NCI-H1436 treated with DMSO at 0.1 percent for 48 hours (cell line): ENCODE results near the gene CDON.

Experiments
- DNase-seq: peaks from one replicate; lab custom pipeline; 2025; lab: John Stamatoyannopoulos, UW

The CDON gene

GRCh38 chr11:125944350-125945010 lies 118.2 kb downstream of the CDON start:
- no peak for DNase-seq

- DNase-seq: no peak
These were observed 118.9 kb downstream of the CDON start for GRCh38 chr11:125943661-125944349.

DNA sequence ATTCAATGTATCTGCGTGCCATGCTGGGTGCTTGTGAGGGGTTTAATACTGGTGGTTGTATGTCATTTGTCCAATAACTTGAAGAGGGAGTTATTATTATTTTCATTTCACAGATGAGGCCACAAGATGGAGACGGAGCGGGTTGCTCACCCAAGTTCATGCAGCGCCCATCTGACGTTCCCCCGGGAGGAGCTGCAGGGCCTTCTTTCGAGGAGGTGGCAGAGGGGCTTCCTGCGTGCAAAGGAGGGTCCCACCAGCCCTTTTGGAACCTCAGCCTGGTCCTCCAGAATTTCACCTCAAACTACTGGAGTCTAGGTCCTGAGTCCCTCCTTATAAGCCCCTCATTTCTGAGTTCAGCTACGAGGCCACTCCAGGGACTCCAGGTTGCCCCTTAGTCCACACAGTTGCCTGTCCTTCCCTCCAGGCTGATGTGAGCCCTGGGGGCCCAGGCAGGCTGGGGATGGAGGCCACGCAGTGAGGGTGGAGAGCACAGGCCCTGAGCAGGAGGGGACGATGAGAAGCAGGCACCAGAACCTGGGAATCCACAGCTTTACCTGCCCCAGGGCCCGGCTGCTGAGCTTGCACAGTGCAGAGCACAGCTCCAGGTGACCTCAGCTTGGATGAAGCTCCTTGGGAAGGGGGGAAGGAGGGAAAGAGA lies 119.8 kb downstream of the CDON start:
- DNase-seq: no peak

- DNase-seq: no peak
These were observed 120.8 kb downstream of the CDON start for GRCh38 chr11:125941619-125942611.

- DNase-seq: no peak
These were observed 121.4 kb downstream of the CDON start for GRCh38 chr11:125941267-125941618.

- DNase-seq: no peak
These were observed 122.5 kb downstream of the CDON start for GRCh38 chr11:125940145-125940544.

DNA sequence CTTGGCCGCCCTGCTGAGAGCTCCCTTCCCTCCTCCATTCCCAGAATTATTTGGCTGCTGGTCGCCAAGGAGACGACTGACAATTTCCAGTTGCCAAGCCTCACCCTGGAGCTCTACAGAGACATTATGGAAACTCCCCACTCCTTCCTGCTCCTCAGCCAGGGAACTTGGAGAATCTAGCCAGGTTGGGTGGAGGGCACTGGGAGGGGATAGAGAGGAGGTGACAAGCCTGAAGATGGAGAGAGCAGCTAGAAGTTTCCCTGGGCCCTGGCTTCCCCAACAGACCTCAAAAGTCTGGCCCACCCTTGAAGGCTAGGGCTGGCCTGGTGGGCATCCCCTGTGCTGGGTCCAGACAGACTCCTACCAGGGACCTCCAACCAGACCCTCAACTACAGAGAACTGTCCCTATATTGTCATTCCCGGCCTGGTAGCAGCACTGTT lies 123.6 kb downstream of the CDON start:
- DNase-seq: no peak

- no peak for DNase-seq
These were observed 124.2 kb downstream of the CDON start for GRCh38 chr11:125938418-125938817.

DNA sequence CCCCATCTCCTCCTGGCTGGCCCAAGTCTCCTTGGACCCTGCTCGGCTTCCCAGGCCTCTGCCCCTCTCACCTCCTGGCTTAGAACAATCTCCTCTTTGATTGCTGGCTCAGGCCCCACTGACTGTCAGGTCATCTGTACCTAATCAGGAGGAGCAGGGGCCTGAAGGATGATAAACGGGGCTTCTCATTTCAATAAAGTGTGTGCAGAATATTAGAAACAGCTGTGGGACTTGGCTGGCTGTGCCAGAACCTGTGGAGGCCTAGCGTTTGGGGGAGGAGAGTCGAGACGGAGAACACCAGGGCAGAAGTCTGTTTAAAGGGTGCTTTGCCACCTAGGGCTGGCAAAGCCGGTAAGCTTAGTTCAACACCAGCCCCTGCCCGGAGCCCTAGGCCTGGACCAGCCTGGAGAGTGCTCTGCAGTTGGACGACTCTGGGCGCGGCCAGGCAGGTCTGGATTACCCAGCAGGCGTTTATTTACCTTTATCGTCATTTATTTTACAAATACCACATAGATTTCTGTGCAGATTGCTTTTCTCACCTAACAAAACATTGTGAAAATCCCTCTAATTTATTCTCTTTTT lies 127.0 kb downstream of the CDON start:
- DNase-seq: no peak

GRCh38 chr11:125935056-125935455 lies 127.6 kb downstream of the CDON start:
- DNase-seq: no peak

DNA sequence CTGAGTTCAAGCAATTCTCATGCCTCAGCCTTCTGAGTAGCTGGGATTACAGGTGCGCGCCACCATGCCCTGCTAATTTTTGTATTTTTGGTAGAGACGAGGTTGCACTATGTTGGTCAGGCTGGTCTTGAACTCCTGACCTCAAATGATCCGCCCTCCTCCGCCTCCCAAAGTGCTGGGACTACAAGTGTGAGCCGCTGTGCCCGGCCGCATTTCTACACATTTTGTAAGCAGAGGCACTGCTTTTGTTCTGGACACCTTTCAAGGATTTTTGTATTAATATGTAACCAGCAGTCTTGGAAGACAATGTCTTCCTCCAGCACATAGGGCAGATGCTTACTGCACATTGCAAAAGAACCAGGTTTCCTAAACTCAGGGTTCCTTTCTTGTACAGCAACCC lies 128.2 kb downstream of the CDON start:
- no peak for DNase-seq

DNA sequence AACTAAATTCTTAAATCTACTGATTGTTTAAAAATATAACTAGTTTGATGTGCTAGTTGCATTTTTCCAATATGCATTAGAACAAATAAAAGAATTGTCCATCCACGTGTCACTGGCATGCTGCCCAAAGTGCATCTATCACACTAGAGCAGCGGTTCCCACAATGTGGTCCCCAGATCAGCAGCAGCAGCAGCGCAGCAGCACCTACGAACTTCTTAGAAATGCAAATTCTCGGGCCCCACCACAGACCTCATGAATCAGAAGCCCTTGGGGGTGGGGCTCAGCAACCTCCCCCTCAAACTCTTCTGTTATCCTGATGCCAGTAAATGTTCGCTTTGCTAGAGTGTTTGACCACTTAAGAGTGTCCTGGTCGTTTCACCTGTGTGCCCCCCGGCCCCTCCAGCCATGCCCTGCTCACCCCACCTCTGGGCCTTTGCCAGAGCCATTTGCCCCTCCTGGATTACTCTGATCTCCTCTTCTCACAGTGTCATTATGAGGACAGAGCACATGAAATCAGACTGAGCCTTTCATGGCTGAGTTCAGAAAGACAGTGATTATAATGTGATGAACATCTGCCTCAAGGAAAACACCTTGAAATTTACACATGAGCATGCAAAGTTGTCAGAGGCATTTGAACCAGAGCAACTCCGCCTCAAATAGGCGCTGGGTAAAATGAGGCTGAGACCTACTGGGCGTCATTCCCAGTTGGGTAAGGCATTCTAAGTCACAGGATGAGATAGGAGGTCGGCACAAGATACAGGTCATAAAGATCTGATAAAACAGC lies 129.4 kb downstream of the CDON start:
- DNase-seq: no peak

DNA sequence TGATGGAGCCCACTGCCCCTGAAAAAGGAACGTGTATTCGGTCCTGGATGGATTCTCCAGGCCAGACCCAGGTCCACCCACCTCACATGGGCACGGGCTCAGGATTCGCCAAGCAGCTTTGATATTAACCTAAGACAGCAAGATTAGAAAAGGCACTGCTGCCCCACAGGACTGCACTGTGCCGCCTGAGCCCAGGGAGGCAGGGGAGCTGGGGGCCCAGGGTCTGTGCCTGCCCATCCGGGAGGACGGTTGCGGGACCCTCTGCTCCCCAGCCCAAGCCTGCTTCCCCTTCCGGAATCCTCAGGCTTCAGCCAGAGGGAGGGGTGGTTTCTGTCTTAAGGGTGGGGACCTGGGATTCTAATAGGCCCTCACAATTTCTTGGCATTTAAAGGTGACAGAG lies 130.4 kb downstream of the CDON start:
- DNase-seq: no peak

- no peak for DNase-seq
These were observed 131.0 kb downstream of the CDON start for GRCh38 chr11:125931668-125932067.

DNA sequence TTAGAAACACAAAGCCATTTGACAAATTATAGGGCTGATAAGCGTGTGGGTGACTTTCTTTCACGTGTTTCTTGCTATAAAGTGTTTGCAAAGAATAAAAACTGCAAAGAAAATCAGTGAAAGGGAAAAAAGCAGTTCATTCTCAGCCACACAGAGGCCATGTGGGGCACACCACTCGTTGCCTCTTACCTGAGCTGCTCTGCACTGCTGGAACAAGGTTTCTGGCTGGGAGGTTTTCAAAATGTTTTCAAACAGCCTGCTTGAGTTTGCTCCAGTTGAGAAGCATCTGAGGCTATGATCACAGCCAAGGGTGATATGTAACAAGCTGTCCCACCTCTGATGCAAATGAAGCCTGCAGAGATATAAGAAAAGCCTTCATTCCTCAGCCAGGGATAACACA lies 131.6 kb downstream of the CDON start:
- no peak for DNase-seq

GRCh38 chr11:125930076-125930450 lies 132.6 kb downstream of the CDON start:
- DNase-seq: no peak

- no peak for DNase-seq
These were observed 133.1 kb downstream of the CDON start for GRCh38 chr11:125929445-125930075.

DNA sequence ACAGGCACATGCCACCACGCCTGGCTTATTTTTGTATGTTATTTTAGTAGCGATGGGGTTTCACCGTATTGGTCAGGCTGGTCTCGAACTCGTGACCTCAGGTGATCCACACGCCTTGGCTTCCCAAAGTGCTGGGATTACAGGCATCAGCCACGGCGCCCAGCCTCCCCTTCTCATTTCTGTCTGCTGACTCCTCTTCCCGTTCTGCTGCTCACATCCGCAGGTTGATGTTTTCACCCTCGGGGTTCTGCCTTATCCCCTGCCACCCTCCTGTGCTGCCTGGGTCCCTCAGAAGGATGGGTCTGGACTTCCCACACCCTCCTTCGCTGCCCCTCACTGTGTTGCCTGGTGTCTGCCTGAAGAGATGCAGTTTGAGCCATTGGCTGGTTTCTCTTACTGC lies 136.0 kb downstream of the CDON start:
- no peak for DNase-seq

GRCh38 chr11:125925804-125926203 lies 136.9 kb downstream of the CDON start:
- no peak for DNase-seq

DNA sequence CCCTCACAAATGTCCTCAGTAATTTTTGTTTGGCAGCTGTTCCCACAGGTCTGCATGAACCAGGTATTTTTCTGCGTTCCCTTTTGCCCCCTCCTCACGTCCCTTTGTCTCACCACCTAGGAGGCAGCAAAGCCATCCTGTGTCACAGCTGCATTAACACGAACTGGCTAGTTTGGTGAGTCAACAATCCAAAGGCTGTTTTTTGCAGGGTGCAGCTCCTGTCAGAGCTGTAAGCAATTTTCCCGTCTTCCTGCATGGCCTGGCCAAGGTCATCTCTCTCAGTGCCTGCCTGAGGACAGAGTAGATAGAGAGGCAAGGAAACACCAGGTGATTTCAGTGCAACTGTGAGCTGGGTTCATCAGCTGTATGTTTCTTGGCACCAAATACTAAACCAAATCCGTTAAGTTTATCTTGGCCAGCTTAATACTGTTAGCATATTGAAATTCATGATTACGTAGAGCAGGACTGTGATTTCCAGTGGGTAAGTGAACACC lies 137.4 kb downstream of the CDON start:
- DNase-seq: no peak
